Activated T-cell treated with anti-CD3 and anti-CD28 coated beads for 48 hours (primary cell): ENCODE results near the gene MKI67.
A peak's percentile ranks its signal among the peaks of the same experiment; 100 is the strongest.

Source experiments
- DNase-seq: peaks from one replicate; pipeline ENCODE4 v3.0.0-alpha.2; 2020; ENCODE audit warnings: low read depth

Gene MKI67

DNA sequence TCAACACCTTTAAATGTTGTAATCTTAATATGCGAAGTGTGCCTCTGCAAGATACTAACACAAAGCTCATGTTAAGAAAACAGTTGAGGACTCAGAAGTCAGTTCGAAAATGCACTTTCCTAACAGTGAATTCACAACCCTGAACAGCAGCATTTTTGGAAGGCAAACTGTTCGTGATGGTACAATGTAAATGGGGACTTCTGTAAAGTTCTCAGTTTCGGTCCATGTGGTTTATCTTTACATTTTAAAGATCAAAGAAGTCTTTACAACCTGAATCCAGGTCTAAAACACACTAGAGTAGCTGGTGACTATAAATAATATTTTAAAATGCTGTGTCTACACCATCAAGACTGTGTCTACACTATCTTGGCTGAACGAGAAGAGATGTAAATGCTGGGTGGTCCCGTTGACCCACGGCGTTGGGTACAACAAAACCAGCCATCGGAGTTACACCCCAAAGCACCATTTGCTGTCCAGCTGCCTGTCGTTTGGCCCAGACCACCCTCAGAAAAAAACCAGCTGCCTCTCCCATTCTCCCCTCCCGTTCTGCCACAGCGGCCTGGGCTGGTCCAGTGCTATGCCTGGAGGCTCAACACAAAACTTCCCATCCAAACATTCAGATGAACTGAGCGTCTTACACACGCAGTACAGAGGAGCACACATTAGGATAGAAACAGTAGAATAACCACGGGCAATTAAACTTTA, 42.9 kb downstream of the MKI67 start:
- no peak for DNase-seq

DNA sequence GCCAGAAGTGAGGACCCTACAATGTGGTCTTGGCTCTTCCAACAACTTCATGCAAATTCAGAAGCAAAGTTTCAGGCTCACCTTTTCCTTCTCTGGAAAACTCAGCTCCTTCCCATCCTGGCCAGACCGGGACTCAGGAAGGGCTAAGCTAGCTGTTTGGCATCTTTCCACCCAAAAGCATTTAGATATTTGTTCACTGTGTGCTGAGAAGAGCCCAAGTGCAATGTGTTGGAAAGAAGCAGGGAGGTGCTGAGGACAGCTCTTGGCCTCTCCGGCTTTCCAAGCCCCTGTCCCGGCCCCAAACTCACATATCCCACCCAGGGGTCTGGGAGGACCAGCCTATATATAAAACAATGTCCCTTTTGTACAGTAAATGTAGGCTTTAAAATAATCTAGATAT, 44.5 kb downstream of the MKI67 start:
- DNase-seq, result no peak

DNA sequence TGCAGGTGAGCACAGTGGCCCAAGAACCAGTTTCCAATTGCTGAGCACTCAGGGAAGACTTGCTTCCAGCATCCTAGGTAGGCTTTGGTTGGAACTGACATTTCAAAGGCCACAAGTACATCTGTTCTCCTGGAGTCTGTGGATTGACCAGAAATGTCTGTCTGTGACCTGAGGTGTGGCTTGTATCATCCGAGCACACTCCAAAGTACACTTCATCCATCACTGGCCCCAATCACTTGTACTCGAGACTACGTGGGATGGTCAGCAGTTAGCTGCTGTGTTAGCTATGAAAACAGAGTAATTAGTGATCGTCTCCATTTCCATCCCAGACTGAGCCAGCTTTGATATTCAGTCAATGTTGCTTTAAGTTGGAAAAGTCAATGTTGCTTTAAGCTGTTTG, 45.0 kb downstream of the MKI67 start:
- DNase-seq, result no peak

DNA sequence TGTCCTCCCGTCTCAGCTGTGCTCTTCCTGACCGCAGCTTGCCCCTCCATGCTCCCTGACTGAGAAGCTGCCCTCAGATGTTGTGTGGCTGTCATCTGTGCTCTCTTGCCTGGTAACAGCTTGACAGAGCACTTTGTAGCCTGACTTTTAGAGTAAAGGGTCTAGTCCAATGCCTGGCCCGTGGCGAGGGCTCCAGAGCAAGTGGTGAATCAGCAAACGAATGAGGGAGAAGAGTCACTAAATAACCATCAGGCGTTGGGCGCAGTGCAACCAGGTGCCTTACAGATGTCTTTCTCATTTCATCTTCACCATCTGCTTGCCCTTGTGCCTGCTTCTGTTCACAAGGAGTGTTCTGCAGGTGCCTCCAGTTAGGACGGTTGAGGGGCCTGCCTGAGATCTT, 45.6 kb downstream of the MKI67 start:
- DNase-seq, result no peak

DNA sequence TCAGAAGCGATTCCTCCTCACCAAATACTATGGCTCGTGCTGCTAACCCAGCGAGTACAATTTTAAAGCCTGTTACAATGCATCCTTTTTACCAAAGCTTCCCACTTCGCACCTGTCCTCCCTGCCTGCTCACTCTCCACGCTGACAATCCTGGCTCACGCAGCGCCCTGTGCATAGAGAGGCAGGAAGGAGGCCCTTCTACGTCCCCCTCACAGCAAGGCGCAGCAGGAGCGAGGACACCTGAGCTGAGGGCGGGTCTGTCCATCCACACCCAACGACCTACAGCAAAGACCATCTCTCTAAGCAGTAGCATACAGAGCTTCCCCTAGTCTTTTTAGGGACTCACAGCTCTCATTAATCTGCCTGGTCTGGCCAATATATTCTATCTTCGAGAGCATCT, 46.0 kb downstream of the MKI67 start:
- no peak for DNase-seq

DNA sequence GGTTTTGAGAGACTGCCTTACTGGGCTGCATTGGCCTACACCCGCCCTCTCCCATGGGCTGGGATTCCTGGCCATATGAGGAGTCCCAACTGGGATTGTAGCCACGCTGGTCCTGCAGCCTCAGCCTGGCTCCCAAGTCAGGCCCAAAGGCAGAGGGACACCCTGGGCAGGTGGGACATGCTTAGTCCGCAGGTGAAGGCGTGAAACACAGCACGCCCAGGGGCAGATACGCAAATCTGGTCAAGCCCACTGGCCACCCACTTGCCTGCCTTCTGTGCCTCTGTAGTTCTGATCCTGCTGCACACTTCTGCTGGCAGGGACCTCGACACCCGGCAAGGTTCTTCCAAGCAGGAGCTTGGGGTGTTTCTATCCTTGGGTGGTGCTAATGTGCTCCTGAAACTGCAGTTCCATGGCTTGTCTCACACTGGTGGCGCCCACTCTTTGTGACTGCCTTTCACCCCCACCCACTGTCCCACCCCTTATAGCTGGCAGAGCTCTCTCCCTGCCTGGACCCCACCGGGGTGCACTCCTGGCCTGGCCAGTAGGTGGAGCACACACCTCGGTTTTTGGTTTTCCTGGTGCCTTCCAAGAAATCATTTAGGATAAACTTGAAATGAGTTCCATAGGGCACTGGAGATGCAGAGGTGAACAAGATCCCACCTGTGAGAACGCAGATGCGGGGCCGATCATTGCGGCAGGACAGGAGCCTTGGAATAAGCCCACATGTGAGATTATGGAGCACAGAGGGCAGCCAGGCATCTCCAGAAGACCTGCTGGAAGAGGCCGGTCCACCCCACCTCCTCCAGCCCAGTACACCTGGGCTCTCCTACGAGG, 47.9 kb downstream of the MKI67 start:
- peak; percentile 25 for DNase-seq

DNA sequence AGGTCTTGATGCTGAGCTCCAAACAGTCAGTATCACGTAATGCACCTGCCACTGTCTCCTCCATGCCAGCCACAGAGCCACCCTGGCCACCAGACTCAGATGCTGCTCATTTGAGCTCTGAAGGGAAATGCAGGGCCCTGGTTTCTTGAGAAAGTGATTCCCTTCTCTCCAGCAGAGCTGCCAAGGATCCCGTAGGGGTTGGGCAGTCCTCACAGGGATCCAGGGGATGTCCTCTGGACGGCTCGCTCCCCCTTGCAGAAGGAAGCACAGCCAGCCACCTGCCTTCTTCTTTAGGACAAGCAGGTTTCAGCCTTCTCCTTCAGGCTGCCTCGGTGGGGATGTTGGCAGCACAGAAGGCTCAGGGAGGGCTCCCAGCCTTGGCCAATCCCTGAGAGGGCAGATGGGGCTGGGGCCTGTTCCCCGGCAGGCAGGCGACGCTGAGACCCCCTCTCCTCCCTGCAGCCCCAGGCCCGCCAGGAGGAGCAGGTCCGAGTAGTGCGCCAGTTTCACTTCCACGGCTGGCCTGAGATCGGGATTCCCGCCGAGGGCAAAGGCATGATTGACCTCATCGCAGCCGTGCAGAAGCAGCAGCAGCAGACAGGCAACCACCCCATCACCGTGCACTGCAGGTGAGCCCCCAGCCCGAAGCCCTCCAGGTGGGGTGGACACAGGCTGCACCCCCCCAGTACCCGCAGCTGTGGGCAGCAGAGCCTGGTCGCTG, 48.9 kb downstream of the MKI67 start:
- no peak for DNase-seq

DNA sequence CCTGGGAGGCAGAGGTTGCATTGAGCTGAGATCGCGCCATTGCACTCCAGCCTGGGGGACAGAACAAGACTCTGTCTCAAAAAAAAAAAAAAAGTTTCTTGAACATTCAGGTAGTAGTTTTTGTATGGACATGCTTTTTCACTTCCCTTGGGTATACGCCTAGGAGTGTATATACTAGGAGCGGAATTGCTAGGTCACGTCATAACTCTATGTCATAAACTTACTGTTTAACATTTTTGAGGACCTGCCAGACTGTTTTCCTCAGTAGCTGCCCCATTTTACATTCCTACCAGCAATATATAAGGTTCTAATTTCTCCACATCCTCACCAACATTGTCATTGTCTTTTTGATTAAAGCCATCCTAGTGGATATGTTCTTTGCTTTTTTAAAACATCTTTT, 51.6 kb downstream of the MKI67 start:
- DNase-seq, result no peak

DNA sequence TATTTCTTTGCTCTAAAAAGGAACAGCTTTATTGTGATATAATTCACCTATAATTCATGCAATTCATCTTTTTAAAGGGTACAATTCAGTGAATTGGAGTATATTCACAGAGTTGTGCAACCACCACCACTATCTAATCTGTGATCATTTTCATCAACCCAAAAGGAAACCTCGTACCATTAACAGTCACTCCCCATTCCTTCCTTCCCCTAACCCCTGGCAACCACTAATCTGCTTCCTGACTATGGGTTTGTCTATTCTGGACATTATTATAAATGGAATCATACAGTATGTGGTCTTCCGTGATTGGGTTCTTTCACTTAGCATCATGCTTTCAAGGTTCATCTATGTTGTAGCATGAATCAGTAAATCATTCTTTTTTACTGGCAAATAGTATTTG, 52.3 kb downstream of the MKI67 start:
- DNase-seq, result no peak

DNA sequence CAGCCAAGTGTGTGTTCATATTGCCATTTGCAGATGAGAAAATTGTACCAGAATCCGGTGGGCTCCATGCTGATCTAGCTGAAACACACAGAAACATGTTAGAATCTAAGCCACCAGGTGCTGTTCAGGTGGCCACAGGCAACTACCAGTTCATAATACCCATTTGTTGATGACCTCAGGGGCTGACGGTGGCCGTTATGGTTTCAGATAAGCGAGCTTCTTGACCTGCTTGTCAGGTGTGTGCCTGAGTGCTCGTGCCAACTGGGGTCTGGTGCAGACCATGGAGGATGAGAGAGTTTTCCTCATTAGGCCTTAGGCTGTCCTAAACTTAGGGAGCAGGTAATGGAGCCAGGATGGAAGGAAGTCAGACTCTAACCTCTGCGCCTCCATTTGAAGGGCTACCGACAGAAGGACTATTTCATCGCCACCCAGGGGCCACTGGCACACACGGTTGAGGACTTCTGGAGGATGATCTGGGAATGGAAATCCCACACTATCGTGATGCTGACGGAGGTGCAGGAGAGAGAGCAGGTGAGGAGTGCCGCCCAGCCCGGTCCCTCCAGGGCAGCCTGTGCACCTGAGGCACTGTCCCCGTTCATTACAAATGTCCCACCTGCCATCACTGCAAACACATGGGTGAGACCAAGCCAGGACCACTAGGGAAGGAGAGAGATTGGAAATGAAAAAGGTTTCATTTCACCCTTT, 53.1 kb downstream of the MKI67 start:
- no peak for DNase-seq

DNA sequence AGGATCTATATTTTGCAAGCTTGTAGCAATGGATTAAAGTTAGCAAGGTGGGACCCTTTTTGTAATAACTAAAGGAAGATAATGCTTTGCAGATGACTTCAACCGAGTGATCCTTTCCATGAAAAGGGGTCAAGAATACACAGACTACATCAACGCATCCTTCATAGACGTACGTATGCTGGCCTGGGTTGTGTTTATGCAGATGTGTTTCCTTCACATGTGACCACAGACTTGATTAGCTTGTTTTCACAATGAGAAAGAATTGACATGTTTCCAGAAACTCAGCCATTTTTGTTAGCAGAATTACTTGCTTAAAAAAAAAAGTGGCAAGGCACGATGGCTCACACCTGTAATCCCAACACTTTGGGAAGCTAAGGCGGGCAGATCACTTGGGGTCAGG, 54.2 kb downstream of the MKI67 start:
- no peak for DNase-seq

DNA sequence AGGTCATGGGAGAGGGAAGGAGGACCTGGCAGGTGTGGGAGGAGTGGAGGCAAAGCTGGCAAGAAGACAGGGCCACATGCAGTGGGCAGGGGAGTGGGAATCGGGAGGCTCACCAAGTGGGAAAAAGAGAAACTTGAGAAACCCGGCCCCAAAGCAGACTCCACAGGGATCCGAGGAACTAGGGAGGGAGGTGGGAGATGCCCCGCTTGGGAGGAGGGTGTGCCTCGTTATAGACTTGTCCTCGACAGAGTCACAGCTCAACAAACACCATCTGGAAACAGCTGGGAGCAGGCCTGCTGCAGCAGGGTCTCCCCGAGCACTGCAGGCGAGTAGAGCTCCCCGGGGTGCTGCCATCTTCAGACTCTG, 54.8 kb downstream of the MKI67 start:
- DNase-seq, result no peak

DNA sequence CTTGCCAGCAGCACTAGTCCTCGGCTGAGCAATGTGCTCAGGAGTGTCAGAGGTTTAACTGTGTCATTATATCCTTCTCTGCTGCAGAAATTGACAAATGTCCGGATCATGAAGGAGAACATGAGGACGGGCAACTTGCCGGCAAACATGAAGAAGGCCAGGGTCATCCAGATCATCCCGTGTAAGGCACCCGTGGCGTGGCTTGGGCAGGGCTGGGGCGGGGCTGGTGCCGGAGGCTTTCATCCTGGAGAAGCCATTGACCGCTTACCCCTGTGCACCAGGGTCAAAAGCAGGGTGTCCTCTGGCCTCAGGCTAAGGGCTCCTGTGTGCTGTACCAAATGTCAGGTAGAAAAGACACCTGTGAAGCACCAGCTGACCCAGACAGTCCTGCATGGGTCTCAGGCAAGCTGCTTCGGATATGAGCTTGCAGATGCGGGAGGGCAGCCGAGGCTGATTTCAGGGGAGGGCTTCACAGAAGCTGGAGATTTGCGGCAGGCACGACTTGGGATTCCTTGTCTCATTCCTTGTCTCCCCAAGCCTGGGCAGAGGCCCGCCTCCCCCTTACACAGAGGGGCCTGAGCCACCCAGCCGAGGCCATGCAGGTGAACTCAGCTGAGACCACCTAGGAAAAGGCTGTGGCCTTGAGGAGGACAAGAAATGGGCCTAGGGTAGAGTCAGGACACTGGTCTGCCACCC, 55.4 kb downstream of the MKI67 start:
- DNase-seq, result no peak

DNA sequence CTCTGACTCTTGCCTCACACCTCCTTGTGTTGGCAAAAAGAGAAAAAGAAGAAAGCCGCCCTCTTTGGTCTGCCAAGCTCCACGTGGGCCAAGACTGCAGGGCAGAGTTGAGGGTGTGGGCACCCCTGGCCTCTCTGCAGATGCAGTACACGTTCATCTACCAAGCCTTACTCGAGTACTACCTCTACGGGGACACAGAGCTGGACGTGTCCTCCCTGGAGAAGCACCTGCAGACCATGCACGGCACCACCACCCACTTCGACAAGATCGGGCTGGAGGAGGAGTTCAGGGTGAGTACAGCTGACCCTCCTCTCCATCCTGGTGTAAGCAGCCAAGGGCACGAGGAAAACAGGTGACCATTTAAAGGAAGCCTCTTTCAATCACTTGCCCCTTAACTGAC, 56.1 kb downstream of the MKI67 start:
- DNase-seq, result no peak

DNA sequence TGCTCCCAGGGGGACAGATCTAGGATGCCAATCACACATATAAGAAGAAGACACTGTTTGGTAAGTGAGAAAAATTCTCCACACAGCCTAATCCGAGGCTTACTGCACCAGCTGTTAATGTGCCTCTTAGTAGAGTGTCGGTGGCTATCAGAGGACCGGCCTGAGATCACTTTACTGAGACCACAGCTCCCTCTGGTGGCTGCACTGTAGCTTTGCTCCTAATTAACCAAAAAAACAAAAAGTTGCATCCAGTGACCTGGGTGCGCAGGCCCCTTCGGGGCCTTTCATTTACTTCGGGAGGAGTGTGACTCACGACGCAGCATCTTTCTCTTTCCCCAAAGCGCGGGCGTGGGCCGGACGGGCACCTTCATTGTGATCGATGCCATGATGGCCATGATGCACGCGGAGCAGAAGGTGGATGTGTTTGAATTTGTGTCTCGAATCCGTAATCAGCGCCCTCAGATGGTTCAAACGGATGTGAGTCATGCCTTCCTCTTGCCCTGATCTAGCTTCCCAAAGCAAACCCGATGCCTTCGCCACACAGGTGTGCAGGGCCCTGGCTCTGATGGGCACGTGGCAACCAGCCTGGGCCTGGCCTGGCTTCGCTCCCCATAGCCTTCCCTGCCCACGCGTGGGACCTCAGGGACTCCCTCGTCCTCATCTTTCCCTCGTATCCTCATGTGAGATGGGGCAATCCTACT, 56.7 kb downstream of the MKI67 start:
- peak; percentile 73 for DNase-seq

DNA sequence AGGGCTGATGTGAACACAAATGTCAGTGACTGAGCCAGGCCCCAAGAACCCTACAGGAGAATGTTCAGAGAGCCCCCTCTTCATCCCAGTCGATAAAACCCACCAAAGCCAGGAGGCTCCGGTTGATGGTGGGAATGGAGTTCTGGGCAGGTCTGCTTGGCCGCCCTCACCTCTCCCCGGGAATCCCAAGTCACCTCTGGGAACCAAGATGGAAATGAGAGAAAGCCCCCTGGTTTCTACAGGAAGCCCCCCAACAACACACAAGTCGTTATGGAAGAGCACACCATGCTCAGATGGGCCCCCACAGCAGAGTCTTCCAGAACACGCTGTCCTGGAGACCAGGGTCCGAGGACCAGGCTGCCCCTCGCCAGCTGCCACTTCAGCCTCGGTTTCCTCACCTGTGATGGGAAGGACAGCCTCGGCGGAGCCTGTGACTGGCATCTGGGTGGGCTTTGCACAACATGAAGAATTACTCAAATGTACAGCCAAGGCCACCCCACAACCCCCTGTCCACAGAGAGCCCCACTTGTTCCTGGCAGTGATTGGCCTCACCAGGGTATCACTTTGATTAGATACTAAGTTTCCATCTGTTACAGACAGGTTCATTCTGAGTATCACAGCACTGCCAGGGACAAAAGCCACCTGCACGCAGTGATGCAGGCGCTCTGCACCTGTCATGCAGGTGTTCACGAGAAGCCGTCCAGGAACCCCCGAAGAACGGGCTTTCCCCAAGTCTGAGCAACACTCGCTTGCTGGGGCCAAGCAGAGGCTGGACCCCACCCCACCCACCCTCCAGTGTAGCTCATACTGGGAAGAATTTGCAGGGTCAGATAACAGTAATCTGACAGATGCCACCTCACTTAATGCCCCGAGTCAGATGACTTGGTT, 57.6 kb downstream of the MKI67 start:
- DNase-seq, result no peak

DNA sequence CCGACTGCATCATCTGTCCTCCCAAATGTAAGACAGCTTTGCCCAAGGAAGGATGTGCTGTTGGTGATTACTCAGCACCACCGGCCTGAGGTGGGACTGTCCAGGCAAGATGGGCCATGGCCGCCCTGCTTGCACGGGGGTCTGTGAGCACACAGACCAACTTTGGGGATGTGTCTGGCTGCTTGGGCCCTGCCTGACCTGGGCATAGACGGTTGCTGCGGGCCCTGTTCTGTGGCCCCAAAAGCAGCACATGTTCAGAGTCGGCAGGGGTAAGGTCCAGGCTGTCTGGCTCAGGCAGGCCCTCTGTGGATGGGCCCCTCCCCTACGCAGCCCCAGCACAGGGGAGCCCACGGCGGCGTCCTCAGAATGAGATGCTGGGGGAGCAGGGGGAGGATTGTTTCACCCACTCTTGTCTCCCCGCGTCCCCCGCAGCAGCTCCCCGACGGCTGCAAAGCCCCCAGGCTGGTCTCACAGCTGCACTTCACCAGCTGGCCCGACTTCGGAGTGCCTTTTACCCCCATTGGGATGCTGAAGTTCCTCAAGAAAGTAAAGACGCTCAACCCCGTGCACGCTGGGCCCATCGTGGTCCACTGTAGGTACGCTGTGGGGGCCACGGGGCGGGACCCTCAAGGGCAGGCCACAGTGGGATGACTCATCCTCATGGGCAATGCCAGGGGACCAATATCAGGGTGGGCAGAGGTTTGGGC, 58.4 kb downstream of the MKI67 start:
- no peak for DNase-seq

DNA sequence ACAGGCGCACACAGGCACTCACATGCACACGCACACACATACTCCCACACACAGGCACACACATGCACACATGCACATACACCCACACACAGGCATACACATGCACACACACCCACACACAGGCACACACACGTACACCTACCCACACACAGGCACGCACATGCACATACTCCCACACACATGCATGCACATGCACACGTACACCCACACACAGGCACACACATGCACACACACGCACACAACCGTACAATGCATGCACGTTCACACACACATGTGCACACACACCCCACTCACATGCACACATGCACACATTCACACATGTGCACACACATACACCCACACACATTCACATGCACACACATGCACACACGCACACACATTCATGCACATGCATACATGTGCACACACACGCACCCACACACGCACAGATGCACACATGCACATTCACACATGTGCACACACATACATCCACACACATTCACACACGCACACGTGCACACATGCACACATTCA, 59.3 kb downstream of the MKI67 start:
- DNase-seq, result no peak

DNA sequence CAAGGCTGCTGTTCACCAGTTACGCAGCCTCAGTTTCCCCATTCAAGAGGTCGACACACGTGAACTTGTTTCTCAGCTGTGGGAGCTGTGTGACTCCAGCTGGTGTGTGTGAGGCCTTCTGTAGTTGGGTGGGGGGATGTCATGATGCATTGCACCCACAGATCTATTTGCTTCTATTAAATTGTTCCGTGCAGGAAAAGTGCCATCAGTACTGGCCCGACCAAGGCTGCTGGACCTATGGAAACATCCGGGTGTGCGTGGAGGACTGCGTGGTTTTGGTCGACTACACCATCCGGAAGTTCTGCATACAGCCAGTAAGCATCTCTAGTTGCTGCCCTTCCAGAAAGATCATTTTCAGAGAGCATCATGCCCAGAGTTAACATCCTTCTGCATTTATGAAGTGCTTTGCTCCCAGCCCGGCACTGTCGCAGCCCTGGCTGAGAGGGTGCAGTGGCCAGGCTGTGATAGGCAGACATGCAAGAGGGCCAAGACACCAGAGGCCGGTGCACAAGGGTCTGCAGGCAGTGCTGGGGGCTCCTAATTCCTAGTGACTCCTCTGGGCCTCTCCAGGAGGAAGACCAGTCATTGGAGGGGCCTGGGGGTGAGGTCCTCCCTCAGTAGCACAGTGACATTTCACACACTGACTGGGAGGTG, 60.2 kb downstream of the MKI67 start:
- DNase-seq, result no peak
